K562 (cell line): ENCODE measurements around the gene ROBO1. TPM values are rescaled to one million over a fixed set of nuclear protein-coding genes. Genes with fewer than 3 reads are reported as not detected.

ENCODE experiments used
- EGR1 ChIP-seq: fragments of 450-650 bp; conservative IDR thresholded peaks from 2 replicates; pipeline ENCODE4 v1.6.1; 2017; ENCODE audit warnings: mild to moderate bottlenecking
- ETV6 ChIP-seq, 3 experiments: fragments of 150-350 bp in 1 of 3; sonication (generic) in 1 of 3; formaldehyde crosslinking in 1 of 3; IDR thresholded peaks; 2 replicates each; pipeline versions ENCODE4 v1.6.1 to v1.8.0; 2014 to 2022; ENCODE audit warnings: borderline replicate concordance in 2 of 3, low read depth in 2 of 3, antibody characterized with exemption in 1 of 3, low read length in 1 of 3, mild to moderate bottlenecking in 1 of 3, missing genetic modification reagents in 1 of 3
- HEY1 ChIP-seq: fragments of 250-450 bp; sonication (Bioruptor Pico); IDR thresholded peaks from 2 replicates; pipeline ENCODE4 v1.5.0; 2020; ENCODE audit warnings: mild to moderate bottlenecking, moderate library complexity, borderline replicate concordance
- NFIC ChIP-seq: fragments of 450-650 bp; IDR thresholded peaks from 2 replicates; pipeline ENCODE4 v1.6.1; 2017; ENCODE audit warnings: mild to moderate bottlenecking, inconsistent platforms
- NR4A1 ChIP-seq, 2 experiments: fragments of 250-450 bp in 1 of 2; fragments of 450-650 bp in 1 of 2; sonication (Bioruptor Pico) in 1 of 2; IDR thresholded peaks; 2 replicates each; pipeline versions ENCODE4 v1.4.0 to v1.6.1; 2016 to 2020; ENCODE audit warnings: mild to moderate bottlenecking in 2 of 2, missing compliant biosample characterization in 1 of 2, missing genetic modification characterization in 1 of 2, moderate library complexity in 1 of 2
- SIRT6 ChIP-seq: IDR thresholded peaks from one replicate; pipeline ENCODE4 v1.6.1; 2012; ENCODE audit warnings: low read depth, mild to moderate bottlenecking, control low read depth, inconsistent platforms, low read length, moderate library complexity
- THRB ChIP-seq: fragments of 450-650 bp; formaldehyde crosslinking; conservative IDR thresholded peaks from 2 replicates; pipeline ENCODE4 v1.4.0; 2022; ENCODE audit warnings: mild to moderate bottlenecking, missing genetic modification characterization
- U2AF2 ChIP-seq: fragments of 200-400 bp; formaldehyde crosslinking; optimal IDR thresholded peaks from 2 replicates; pipeline ENCODE3; 2017; ENCODE audit warnings: low read depth, mild to moderate bottlenecking, low read length
- ZNF165 ChIP-seq: fragments of 250-450 bp; sonication (Bioruptor Pico); IDR thresholded peaks from 2 replicates; pipeline ENCODE4 v1.4.0; 2020; ENCODE audit warnings: borderline replicate concordance
- ZNF512 ChIP-seq: IDR thresholded peaks from 2 replicates; pipeline ENCODE4 v1.6.1; 2016; ENCODE audit warnings: missing genetic modification characterization, missing compliant biosample characterization
- polyA plus RNA-seq, 8 experiments: library from polyadenylated mRNA; depleted of rRNA in 4 of 8; stranded (reverse) in 5 of 8; unstranded in 3 of 8; fragments of >200 nt; fragmentation: Nextera tagmentation in 2 of 8; fragmentation: Illumina TruSeq in 1 of 8; extraction: Ambion mirVana in 2 of 8; extraction: Trizol in 1 of 8; gene quantifications; 2 replicates each; pipeline versions ENCODE4 v1.2.1 to v1.2.3, GENCODE V29; 2011 to 2014; ENCODE audit warnings: inconsistent platforms in 1 of 8, missing spikeins in 1 of 8
- total RNA-seq, 7 experiments: library from RNA; depleted of rRNA in 6 of 7; stranded (reverse); fragments of >200 nt in 6 of 7; fragmentation: Illumina TruSeq in 2 of 7; extraction: Trizol in 2 of 7; gene quantifications; 2 replicates each; pipeline versions ENCODE4 v1.2.1 to v1.2.3, GENCODE V29; 2011 to 2021; ENCODE audit warnings: low replicate concordance in 1 of 7
- TF ChIP-seq, protein P1 (sequence below): fragments of 250-450 bp; sonication (Bioruptor Pico); IDR thresholded peaks from 2 replicates; pipeline ENCODE4 v1.9.0; 2021; ENCODE audit warnings: mild to moderate bottlenecking, inconsistent platforms
- TF ChIP-seq, protein P2 (sequence below): sonication (generic); formaldehyde crosslinking; IDR thresholded peaks from 2 replicates; pipeline ENCODE4 v1.8.1; 2023; ENCODE audit warnings: mild to moderate bottlenecking, missing genetic modification reagents

Gene ROBO1
- total and polyA plus RNA-seq, 9 of the 15 experiments (the other 6 are each of a cell fraction or from before 2014, with no cell fraction given): 0.01 to 0.53 (median 0.17) TPM; not detected in 5

DNA sequence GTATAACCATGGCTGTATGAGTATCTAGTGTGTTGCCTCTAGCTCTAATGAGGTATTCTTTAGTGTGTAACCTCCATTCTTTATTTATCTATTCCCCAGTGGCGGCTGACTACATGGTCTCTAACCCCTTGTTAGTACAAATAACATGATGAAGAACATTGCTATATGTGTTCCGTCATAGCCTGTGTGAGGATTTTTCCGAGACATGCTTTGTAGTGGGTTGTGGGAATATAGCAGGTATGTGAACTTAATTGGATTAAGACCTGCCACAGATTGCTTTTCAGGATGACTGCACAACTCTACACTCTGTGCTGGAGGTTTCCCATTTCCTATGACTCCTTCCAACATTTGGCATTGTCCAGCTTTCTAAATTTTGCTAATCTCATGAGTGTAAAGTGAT is 563.4 kb downstream of the ROBO1 start (continued):
- TF ChIP-seq HEY1 (CRISPR knock-in tag) (no peak), THRB (CRISPR knock-in tag) (no peak), EGR1 (no peak), NR4A1 (CRISPR knock-in tag; IDR thresholded peaks at IDR 0.05) (no peak), NR4A1 (tag; IDR thresholded peaks at IDR 0.05) (no peak), ZNF512 (tag) (no peak), SIRT6 (no peak), ZNF165 (CRISPR knock-in tag) (no peak), U2AF2 (no peak), NFIC (no peak), ETV6 (IDR thresholded peaks at IDR 0.05; ENCODE audit: borderline replicate concordance in 1 of 2, low read depth in 2 of 2, low read length in 1 of 2) (no peak), ETV6 (CRISPR knock-in tag; IDR thresholded peaks at IDR 0.05; ENCODE audit: borderline replicate concordance) (no peak)
- TF ChIP-seq, protein P1, sequence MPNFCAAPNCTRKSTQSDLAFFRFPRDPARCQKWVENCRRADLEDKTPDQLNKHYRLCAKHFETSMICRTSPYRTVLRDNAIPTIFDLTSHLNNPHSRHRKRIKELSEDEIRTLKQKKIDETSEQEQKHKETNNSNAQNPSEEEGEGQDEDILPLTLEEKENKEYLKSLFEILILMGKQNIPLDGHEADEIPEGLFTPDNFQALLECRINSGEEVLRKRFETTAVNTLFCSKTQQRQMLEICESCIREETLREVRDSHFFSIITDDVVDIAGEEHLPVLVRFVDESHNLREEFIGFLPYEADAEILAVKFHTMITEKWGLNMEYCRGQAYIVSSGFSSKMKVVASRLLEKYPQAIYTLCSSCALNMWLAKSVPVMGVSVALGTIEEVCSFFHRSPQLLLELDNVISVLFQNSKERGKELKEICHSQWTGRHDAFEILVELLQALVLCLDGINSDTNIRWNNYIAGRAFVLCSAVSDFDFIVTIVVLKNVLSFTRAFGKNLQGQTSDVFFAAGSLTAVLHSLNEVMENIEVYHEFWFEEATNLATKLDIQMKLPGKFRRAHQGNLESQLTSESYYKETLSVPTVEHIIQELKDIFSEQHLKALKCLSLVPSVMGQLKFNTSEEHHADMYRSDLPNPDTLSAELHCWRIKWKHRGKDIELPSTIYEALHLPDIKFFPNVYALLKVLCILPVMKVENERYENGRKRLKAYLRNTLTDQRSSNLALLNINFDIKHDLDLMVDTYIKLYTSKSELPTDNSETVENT: no peak
- TF ChIP-seq, protein P2, sequence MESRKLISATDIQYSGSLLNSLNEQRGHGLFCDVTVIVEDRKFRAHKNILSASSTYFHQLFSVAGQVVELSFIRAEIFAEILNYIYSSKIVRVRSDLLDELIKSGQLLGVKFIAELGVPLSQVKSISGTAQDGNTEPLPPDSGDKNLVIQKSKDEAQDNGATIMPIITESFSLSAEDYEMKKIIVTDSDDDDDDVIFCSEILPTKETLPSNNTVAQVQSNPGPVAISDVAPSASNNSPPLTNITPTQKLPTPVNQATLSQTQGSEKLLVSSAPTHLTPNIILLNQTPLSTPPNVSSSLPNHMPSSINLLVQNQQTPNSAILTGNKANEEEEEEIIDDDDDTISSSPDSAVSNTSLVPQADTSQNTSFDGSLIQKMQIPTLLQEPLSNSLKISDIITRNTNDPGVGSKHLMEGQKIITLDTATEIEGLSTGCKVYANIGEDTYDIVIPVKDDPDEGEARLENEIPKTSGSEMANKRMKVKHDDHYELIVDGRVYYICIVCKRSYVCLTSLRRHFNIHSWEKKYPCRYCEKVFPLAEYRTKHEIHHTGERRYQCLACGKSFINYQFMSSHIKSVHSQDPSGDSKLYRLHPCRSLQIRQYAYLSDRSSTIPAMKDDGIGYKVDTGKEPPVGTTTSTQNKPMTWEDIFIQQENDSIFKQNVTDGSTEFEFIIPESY (CRISPR knock-in tag): no peak
